Activated CD4-positive, alpha-beta T cell treated with anti-CD3 and anti-CD28 coated beads for 4 hours (primary cell): ENCODE data around the gene KLF4.

Source experiments
- DNase-seq, 2 donors: peaks; one replicate each; pipeline ENCODE4 v3.0.0-alpha.2; 2020

The KLF4 gene

DNA sequence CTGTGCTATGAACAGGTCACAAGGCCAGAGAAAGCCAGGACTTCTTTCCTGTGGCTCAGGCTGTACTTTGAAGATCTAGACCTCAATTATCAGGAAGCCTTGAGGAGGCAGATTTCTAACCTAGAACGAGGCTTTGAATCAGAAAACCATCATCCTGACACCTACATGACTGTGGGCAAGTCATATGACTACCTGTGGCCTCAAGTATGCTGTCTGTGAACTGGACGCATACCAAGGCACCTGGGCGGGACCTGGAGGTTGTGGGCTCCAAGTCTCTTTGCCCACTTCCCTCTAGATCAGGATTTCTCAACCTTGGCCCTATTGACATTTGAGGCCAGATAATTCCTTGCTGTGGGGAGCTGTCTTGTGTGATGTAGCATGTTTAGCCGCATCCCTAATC, 42.5 kb downstream of the KLF4 start:
- no peak for DNase-seq

GRCh38 chr9:107446491-107446890, 43.1 kb downstream of the KLF4 start:
- no peak for DNase-seq

GRCh38 chr9:107443786-107444185, 45.8 kb downstream of the KLF4 start:
- no peak for DNase-seq

DNA sequence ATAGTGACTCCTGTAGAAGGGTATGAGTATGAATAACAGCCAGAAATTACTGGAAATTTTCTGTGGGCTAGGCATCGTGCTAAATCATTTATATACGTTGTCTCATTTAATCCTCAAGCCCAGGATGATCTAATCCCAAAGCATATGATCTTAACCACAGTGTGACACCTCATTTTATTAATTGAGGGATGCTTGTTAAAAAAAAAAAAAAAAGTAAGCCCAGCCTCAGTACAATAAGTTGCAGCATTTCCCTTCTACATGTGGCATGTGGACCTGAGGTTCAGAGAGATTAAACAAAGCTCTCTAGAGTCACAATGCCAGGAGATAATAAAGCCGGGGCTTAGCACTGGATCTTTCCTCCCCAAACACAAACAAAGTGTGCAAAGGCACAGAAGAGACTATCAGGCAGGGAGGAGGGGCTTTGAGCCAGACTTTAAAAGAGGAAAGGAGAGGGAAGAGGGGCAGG, 49.5 kb downstream of the KLF4 start:
- DNase-seq = no peak

DNA sequence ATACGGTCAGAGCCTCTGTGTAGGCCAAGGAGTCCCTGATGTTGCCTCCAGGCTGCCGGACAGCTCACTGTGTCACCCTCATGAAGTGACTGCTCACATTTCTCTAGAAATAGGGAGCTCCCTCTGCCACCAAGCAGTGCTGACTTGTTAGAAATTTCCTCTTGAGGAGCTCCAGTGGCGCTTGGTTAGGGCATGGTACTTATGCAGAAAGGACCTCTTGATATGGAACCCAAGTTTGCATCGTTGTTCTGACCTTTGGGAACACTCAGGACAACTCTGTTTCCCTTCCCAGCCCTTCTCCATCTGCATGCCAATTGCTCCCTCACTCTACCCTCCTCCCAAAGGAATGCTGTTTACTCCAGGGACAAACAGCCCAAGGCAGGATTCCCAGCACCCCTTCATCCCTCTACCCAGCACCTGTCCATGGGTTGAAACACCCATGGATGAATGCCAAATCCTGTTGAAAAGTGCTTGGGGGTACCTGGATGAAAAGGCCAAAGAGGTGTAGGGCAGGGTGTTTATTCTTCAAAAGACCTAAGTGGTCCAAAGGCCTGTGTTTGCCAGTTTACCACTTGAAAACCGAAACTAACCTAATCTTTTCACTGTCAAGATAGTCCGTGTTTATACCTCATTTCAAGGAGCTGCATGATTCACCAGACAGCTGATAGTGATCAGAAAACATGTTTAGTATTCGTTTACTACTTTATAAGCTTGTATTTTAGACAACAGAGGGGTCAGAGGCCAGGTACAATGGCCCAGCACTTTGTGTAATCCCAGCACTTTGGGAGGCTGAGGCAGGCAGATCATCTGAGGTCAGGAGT, 51.1 kb downstream of the KLF4 start:
- no peak for DNase-seq

DNA sequence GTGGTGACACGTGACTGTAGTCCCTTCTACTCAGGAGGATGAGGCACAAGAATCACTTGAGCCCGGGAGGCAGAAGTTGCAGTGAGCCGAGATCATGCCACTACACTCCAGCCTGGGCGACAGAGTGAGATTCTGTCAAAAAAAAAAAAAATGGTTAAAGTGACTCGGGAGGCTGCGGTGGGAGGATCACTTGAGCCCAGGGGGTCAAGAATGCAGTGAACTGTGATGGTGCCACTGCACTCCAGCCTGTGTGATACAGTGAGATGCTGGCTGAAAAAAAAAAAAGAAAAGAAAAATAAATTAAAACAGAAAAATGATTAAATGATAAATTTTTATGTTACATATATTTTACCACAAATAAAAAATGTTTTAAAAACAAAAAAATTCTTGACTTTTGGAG, 51.9 kb downstream of the KLF4 start:
- DNase-seq = no peak

GRCh38 chr9:107435415-107435814, 54.2 kb downstream of the KLF4 start:
- DNase-seq = no peak
